MM.1S (cell line): ENCODE data around the gene ADAM10.

Experiments used
- EZH2 ChIP-seq: fragments of 300-600 bp; sonication (generic); optimal IDR thresholded peaks from 2 replicates; pipeline ENCODE3; 2017; ENCODE audit warnings: low read depth, mild to moderate bottlenecking, antibody characterized with exemption, low read length, mixed read lengths
- TF ChIP-seq, protein P1 (sequence below): fragments of 300-600 bp; sonication (generic); IDR thresholded peaks from 2 replicates; pipeline ENCODE4 v1.5.1; 2016; ENCODE audit warnings: antibody characterized with exemption, low read length, mixed read lengths

DNA sequence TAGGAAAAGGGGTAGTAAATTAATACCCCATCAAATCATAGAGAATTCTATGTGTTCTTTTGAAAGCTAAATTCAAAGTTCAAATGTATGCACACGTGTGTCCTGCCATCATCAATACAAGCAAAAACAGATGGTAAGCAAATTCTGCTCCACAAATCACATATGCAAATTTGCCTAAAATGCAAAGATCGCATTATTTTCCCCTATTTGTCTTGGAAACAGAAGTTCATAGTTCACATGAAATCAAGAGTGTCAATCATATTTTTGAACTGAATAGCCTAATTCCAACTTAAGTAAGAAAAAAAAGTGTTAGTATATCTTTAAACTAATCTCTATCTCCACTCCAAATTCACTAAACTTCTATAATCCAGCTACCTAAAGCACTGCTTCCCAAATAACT lies 8.5 kb downstream of the ADAM10 start:
- TF ChIP-seq, protein P1, sequence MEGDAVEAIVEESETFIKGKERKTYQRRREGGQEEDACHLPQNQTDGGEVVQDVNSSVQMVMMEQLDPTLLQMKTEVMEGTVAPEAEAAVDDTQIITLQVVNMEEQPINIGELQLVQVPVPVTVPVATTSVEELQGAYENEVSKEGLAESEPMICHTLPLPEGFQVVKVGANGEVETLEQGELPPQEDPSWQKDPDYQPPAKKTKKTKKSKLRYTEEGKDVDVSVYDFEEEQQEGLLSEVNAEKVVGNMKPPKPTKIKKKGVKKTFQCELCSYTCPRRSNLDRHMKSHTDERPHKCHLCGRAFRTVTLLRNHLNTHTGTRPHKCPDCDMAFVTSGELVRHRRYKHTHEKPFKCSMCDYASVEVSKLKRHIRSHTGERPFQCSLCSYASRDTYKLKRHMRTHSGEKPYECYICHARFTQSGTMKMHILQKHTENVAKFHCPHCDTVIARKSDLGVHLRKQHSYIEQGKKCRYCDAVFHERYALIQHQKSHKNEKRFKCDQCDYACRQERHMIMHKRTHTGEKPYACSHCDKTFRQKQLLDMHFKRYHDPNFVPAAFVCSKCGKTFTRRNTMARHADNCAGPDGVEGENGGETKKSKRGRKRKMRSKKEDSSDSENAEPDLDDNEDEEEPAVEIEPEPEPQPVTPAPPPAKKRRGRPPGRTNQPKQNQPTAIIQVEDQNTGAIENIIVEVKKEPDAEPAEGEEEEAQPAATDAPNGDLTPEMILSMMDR = no peak
- TF ChIP-seq EZH2 = no peak
